Activated T-cell treated with anti-CD3 and anti-CD28 coated beads for 4 hours (primary cell): ENCODE data around the gene FAM13C.

Experiments
- DNase-seq: peaks from one replicate; pipeline ENCODE4 v3.0.0-alpha.2; 2020

FAM13C gene

DNA sequence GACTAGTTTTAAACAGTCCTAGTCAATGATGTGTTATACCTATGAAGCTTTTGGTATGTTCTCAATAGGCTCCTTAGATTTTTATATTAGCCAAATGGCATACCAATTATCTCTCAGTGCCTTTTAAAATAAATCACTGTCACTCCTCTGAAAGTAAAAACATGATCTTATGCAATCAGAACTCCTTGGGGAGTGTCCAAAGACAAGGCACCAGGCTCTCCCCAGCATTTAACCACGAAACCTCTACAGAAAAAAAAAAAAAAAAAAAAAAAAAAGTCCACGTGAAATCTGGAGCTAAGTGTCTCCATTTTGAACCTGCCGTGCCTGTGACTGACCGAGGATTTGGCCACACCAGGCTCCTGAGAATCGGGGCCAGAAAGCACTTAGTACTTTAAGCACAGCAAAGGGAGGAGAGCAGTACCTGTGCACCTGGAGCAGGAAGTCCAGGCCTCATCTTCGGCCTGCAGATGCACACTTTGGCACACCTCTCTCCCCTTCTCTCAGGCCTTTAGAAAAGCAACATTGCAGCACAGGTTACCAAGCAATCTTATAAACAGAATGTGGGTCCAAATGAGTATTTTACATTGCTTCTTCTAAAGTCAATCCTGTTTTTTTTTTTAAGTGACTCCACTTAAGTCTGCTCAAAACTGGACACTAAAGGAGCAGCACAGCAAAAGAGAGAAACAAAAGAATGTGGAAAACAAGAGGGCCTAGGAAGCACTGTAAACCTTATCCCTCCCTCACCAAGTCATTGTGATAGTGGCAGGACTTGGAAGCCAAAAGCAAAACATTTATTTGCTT is 1.5 kb downstream of the FAM13C start:
- no peak for DNase-seq

DNA sequence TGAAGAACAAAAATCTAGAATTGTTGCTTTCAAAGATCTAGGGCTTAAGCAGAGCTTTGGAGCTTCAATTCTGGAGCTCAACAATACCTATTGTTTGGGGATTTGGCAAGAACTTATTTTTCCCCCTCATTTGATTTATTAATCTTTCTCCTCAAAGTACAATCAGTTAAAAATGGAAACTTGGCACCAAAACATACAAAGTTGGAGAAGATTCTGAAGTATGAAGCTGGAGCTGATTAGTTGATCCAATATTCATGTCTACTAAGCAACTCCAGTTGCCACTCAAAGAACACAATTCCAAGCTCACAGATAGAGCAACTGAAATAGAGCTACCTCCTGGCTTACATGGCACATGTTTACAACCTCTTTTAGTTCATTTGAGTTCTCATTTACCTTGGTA is 3.8 kb downstream of the FAM13C start:
- DNase-seq, result no peak

- no peak for DNase-seq
Observed at GRCh38 chr10:59354434-59354833, 7.9 kb downstream of the FAM13C start.

DNA sequence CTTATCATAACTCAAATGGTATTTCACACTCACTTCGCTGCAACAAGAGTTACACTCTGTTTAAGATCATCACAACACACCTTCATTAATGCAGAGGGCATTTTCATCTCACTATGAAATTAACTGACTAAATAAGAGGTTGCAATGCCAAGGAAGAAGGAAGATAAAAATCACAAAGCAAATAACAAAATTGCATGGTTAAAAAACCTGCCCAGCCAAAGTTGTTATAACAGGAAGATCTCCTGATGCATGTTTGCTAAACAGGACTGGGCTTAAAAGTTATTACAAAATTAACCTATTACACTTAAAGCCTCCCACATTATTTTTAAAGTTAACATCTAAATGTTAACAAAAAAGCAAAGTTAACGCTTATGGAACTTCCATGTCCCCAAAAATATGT is 11.8 kb downstream of the FAM13C start:
- no peak for DNase-seq

- DNase-seq, result no peak
Observed at GRCh38 chr10:59346321-59346720, 16.0 kb downstream of the FAM13C start.

- DNase-seq, result no peak
Observed at GRCh38 chr10:59342723-59343122, 19.6 kb downstream of the FAM13C start.

GRCh38 chr10:59342000-59342399 is 20.3 kb downstream of the FAM13C start:
- DNase-seq, result no peak

DNA sequence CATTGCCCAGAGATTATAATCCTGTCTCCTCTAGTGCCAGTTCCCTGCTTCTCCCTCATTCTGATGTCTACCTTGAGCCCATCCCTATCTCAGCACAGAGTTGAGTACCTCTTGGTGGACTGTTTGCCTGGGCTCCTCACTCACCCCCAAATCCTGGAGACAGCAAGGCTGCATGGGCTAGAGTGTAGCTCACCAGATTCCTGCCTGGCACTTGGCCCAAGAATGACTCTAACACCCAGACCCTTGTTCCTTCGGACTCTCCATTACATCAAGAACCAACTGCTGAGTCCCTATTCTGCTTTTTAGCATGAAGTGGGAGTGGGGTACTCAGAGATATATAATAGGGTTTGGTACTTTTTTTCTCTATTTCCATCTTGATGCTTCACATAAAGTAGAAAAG is 22.1 kb downstream of the FAM13C start:
- DNase-seq, result no peak

DNA sequence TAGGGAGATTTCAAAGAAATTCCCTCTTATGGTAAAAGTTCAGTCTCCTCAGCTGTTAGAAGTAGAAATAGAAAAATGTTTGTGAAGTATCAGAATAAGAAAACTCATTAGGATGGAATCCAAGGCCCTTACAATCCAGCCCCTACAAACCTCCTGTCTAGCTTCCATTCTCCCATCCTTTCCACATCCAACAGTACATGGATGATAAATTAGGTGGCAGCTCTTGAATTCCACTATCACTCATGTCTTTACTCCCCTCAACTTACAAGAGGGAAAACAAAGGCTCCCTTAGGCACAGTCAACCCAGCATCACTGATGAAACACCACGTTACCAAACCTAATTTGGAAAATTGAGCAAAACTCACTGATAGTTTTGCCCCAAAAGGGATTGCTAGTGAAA is 23.0 kb downstream of the FAM13C start:
- no peak for DNase-seq

GRCh38 chr10:59337201-59337652 is 25.1 kb downstream of the FAM13C start:
- DNase-seq, result no peak

DNA sequence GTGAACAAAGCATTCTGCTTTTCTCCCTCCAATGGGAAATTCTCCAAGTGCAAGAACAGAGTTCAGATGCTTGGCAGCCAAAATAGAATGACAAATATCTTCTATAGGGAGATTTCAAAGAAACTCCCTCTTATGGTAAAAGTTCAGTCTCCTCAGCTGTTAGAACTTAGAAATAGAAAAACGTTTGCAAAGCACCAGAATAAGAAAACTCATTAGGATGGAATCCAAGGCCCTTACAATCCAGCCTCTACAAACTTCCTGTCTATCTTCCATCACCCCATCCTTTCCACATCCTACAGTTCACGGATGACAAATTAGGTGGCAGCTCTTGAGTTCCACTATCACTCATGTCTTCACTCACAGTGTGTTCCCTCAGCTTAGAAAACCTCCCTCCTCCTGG is 25.7 kb downstream of the FAM13C start:
- no peak for DNase-seq

- DNase-seq, result no peak
Observed at GRCh38 chr10:59335497-59335896, 26.9 kb downstream of the FAM13C start.

DNA sequence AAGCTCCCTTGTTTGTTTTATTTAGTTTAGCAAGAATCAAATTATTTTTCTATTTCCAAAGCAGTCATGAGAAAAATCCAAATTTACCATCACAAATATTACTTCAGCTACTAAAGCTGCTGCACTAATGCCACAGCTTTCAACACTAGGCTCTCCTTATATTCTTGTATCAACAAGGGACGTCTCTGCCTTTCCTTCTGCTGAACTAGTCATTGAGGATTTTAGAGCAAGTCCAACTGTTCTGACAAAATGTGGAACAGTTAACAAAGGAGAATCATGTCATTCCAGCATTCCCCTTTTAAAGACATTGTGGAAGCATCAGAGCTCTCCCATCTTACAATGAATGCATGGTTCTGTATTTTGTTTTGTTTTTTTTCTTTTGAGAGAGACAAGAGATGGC is 28.6 kb downstream of the FAM13C start:
- no peak for DNase-seq

DNA sequence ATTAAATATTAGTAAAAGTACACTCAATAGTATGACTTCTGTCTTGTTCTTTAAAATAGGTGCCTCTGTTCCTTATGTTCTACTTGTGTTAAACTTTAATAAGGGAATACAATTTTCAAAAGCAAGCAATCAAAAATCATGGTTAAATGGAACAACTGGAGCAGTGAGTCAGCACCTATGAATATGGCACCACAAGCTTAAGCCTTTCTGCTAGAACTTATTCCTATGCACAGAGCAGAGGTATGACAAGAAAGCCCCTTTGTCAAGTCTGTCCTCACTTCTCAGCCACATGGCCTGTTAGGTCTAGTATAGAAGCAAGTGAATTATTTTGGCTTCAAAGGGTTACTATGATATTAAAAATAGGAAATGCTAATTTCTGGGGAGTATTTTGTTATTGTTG is 29.8 kb downstream of the FAM13C start:
- no peak for DNase-seq

- no peak for DNase-seq
Observed at GRCh38 chr10:59331661-59332060, 30.7 kb downstream of the FAM13C start.

DNA sequence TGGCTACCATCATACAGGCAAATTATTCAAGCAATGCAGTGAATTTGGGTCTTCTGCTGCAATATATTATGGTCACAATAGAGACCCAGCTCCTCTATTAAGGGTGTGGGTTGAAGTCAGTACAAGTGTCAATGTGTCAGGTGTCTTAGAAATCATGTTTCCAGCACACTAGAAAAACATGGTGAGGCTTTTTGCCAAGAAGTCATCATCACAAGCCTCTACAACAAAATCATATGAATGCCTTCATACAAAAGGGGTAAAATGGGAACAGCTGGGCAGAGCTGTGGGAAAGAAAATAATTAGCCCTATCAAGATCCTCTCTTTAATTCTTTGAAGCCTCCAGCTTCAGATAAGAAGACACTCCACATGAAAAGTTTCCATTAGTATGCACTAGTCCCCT is 37.2 kb downstream of the FAM13C start:
- no peak for DNase-seq

GRCh38 chr10:59324597-59324996 is 37.8 kb downstream of the FAM13C start:
- DNase-seq, result no peak

GRCh38 chr10:59323831-59324401 is 38.4 kb downstream of the FAM13C start:
- no peak for DNase-seq

- DNase-seq, result no peak
Observed at GRCh38 chr10:59323036-59323459, 39.3 kb downstream of the FAM13C start.

- DNase-seq, result no peak
Observed at GRCh38 chr10:59322131-59322530, 40.2 kb downstream of the FAM13C start.

DNA sequence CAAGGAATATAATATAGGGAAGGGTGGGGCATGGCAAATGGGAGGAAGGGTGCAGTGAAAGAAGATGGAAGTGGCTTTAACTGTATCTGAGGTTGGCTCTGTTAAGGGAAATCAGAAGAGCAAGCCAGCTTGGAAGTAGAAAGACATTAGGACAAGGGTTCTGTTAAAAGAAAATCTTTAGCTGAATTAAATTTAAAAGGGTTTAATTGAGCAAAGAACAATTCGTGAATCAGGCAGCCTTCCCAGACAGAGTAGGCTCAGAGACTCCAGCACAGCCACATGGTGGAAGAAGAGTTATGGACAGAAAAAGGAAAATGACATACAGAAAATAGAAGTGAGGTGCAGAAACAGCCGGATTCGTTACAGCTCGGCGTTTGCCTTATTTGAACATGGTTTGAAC is 42.0 kb downstream of the FAM13C start:
- DNase-seq, result no peak

DNA sequence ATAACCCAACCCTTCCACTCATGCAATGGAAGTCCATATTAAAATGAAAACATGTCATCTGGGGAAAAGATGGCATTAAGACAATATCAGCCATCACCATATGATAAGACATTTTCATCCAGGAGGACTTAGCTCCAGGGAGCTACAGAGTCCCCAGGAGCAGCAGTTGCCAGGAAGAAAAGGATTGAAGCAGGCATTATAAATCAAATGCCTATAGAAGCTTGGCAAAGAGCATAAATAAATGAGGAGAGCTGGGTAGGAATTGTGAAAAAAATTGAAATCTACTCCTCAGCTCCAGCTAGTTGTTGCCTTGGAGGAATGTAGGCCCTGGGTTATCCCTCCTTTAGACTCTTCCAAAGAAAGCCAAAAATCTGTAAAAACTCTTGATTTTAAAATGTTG is 42.5 kb downstream of the FAM13C start:
- no peak for DNase-seq

DNA sequence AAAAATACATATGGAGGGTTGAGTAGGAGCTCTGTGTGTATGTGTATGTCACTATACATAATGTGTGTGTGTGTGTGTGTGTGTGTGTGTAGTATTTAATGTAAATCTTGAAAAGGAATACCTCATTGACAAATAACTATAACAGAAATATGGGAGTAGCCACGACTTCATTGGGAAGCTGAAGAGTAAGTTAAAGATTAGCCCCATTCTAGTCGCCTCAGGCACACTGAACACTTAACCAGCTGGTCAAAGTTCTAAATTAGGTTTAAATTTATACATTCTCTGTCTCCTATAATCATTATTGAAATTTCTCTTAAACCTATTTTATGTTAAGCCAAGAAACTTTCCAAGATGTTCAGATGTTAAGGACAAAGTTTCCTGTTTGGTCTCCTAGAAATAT is 45.3 kb downstream of the FAM13C start:
- DNase-seq, result no peak

DNA sequence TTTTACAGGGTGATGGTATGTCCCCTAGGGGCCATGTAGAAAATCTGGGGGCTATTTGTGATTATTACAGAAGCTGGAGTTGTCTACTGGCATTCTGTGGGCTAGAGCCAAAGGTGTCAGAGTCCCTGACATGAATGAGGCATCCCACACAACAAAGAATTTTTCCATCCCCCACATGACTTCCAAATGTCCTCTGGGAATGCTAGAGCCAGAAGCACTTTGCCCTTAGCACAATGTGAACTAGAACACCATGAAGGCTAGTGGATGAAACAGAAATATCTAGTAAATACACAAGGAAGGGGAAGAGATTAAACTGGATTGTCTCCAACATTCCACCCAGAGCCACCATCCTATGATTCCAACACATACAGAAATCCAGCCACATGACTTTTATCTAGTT is 46.9 kb downstream of the FAM13C start:
- DNase-seq, result no peak

DNA sequence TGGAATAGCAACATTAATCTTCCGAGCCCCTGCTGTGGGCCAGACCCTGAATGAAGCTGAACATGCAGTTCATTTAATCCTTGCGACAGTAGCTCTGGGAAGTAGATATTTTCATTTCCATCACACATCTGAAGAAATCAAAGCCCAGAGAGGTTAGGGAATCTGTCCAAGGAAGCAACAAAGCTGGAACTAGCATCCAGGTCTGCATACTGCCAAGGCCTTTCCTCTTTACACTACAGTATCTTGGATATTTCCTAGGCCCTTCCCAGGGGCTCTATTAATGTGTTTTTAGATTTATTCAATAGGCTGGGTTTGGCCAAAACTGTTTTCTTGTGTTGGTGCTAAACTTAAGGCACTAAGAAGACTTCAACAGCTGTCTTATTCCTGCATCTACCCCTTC is 48.1 kb downstream of the FAM13C start:
- no peak for DNase-seq
